Inflammatory macrophage treated with lipopolysaccharide for 4 hours (primary cell): ENCODE measurements around the gene SCRN1.
"Not testable (repeated sequence)": the region's sequence is repeated elsewhere in the genome, so short reads cannot be mapped to it uniquely, and the experiment has no call there.

Experiments
- DNase-seq: peaks from one replicate; pipeline ENCODE4 v3.0.0-alpha.2; 2020

The SCRN1 gene

DNA sequence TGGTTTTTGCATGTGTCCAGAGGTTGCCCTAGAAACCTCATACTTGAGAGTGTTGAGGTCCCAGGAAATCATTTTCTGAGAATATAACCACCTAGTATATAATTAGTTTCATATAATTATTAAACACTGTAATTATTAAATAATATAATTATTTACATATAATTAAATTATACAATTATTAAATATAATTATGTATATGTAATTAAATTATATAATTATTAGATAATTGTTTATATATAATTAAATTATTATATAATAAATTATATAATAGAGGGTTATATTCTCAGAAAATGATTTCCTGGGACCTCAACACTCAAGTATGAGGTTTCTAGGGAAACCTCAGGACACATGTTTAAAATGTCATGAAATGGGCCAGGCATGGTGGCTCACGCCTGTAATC lies 27.6 kb downstream of the SCRN1 start:
- DNase-seq: no peak

- DNase-seq: not testable (repeated sequence)
Observed at GRCh38 chr7:29961611-29962010, 28.0 kb downstream of the SCRN1 start.

- DNase-seq: no peak
Observed at GRCh38 chr7:29958667-29959358, 30.8 kb downstream of the SCRN1 start.

- no peak for DNase-seq
Observed at GRCh38 chr7:29957521-29958310, 31.9 kb downstream of the SCRN1 start.

DNA sequence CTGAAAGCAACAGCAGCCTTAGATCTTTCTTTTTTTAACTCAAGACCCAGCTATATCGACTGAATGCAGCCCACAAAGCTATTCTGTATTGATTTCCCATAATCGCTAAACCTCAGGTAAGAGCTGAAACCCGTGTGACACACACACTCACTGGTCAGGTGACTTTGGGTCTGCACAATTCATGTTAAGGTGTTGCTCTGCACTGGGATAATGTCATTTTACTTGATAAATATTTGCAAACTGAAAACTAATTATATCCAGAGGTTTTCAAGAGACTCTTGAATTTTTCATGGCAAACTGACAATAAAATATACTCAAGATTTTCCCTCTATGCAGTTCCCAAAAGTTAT lies 33.1 kb downstream of the SCRN1 start:
- DNase-seq: no peak

- peak; percentile 65 for DNase-seq
Observed at GRCh38 chr7:29955799-29956486, 33.7 kb downstream of the SCRN1 start.

DNA sequence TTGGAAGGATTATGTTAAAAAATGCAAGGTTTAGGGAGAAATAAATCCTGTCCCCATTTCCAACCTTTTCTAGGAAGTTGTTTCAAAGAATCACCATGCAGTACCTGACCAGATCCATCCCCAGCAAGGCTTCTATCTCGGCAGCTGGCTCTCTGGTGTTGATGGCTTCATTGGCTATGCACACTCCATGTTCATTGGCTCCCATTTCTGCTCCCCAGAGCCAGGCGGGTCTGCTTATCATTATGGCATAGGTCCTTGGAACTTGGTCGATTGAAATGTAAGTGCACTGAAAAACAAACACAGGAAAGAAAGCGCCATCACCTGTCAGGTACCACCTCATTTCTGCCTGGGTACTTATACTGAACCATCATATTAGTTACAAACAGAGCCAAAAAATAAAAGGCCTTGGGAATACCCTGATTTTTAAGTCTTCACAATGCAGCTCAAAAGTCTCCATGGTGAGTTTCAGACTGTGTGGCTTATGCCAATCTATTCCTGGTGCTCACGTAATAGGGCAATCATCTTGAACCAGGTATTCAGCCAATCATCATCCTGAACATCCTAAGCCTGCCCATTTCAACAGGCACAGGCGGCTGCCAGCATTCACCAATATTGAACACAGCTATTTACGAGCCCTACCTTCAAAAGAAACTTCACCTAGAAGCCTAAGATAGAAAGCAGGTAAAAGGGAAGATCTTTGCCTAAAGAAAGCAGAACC lies 34.4 kb downstream of the SCRN1 start:
- DNase-seq: no peak

- peak; percentile 43 for DNase-seq
Observed at GRCh38 chr7:29953726-29954347, 35.8 kb downstream of the SCRN1 start.

GRCh38 chr7:29951206-29951605 lies 38.4 kb downstream of the SCRN1 start:
- no peak for DNase-seq

DNA sequence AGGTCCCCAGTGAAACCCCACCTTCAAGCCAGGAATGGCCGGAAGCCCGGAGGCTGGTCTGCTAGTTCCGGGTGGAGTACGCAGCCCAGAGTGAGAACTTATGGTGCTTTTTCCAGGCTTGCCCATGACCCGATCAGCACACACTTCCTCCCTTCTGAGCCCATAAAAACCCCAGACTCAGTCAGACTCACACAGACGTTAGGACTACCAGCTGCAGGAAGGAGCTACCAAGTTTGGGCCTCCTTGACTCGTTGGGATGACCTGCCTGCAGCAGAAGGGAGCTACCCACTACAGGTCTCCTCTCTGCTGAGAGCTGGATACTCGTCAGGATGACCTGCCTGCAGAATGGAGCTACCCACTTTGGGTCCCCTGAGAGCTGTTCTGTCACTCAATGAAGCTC lies 39.1 kb downstream of the SCRN1 start:
- no peak for DNase-seq

GRCh38 chr7:29948587-29948986 lies 41.0 kb downstream of the SCRN1 start:
- DNase-seq: no peak

DNA sequence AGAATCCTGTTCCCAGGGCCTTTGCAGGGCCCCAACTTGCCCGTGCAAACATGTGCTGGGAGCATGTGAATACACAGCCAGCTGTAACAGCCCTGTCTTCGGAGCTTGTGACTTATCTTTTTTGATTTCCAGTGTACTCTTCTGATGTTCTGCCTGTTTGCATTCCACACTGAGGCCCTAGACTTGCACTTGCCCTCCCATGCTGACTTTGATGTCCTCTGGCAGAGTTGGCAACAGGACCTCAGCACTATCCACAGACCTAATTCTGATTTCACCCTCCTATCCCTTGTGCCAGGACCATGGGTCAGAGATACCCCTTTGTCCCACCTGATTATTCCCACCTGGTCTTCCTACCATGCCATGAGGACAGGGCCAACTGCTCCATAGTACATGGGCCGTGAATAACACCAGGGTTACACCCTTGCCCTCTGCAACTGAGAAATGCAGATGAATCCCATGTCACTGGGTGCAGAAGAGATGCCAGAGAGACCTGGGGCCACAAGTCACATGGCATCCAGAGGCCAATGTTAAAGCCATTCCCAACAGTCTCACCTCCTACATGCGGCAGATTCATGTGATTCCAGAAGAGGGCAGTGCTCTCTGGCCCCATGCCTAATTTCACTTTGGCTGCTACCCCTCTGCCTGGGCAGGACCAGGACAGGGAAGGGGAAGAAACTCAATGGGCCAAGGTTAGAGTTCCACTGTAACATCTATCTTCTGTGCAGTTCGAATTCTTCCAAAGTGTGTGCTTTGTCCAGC lies 43.0 kb downstream of the SCRN1 start:
- DNase-seq: peak; percentile 38

- no peak for DNase-seq
Observed at GRCh38 chr7:29945259-29945809, 44.3 kb downstream of the SCRN1 start.

DNA sequence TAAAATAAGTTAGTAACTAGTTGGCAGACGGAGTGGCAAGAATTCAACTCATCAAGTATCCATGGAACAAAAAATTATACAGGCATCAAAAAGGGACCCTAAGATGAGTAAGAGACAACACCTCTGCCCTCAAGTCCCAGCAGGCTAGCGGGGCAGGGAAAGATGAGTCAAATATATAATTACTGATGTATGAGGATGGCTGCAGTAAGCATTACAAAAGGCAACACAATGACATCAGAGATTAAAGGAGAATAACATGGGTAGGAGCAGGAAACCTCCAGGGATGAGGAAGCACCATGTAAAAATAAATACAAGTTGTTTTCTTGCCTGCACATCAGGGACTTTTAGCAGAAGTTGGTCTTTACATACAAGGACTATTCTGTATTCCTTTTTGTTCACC lies 49.4 kb downstream of the SCRN1 start:
- peak; percentile 3 for DNase-seq

DNA sequence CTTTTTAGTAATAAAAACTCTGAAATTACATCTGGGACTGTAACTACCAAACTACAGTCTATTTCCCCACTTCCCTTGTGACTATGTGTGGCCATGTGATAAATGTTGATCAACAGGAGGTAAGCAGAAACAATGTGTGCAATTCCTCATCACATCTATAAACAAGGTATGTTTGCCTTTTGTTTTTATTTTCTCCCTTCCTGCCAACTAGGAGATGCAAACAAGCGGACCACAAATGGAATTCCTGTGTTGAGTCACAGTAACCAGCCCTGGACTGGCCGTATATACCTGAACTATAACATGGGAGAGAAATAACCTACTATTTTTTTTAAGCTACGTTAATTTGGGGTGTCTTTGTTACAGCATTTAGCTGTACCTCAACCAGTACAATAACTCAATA lies 52.5 kb downstream of the SCRN1 start:
- no peak for DNase-seq

DNA sequence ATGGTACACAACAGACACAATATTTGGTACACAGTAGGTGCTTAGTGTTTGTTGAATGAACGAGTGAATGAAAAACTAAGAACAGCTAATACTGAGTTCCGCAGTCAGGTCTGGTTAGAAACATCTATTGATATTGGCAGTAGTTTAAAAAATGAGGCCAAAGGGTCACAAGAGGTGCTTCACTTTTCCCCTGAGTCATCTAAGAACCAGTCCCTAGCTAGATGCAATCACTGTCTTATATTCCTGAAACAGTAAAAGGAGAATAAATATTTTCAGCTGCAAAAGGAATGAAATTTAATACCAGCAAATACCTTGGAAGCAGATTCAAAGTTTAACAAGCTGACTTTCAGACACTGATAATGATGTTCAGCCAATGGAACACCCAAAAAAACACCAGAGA lies 54.5 kb downstream of the SCRN1 start:
- no peak for DNase-seq

GRCh38 chr7:29929018-29929807 lies 60.4 kb downstream of the SCRN1 start:
- DNase-seq: no peak

DNA sequence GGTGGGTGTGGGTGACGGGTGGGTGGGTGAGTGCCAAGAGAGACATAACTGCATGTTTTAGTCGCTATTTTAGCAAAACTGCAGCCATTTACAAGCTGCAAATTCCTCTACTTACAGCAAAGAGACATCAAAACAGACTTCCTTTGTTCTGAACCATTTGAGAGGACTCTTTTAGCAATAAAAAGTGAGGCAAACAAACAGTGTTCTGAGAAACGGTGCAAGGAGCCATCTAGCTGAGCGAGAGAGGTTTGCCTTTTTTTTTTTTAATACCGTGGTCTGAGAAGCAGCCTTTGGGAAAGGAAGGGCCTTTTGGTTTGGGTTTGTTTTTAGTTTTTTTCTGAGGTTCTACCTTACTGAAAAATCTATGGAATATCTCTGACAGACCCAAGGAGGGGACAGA lies 62.9 kb downstream of the SCRN1 start:
- no peak for DNase-seq

- DNase-seq: no peak
Observed at GRCh38 chr7:29926216-29926615, 63.4 kb downstream of the SCRN1 start.

DNA sequence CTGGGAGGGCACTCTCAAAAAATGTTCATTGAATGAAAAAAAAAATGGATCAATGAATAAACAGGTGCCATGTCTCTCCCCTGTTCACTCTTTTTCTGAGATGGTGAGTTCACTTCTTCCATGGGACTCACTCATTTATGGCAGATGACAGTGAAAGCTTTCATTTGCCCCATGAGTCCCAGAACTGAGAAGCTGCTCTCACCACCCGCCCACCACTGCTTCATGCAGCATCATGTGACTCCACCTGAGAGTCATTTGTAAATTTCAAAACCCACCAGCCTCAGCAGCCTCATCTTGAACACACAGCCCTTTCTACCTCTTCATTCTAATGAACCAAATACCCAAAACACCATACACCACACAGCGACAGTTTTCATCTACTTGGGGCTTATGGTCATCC lies 64.9 kb downstream of the SCRN1 start:
- DNase-seq: peak; percentile 10

- no peak for DNase-seq
Observed at GRCh38 chr7:29924006-29924405, 65.6 kb downstream of the SCRN1 start.
